HEK293 (cell line): Measurements from ENCODE around the gene RASL10A.
A peak's percentile ranks its signal among the peaks of the same experiment; 100 is the strongest.

Experiments
- CTCF ChIA-PET: fragments of 350-600 bp; formaldehyde crosslinking; extraction: SDS; loops from one replicate; lab custom pipeline; 2021; ENCODE audit warnings: antibody characterized with exemption; lab: Yijun Ruan, JAX
- POLR2A ChIA-PET: fragments of 300-600 bp; formaldehyde crosslinking; extraction: SDS; loops from one replicate; lab custom pipeline; 2020; ENCODE audit warnings: antibody characterized with exemption, inconsistent platforms; lab: Yijun Ruan, JAX
- H3K27ac ChIP-seq: fragments of 200-500 bp; sonication (Bioruptor generic); 2 replicates; pipeline ENCODE4 v1.5.1; 2014; ENCODE audit warnings: low read depth, low read length, control low read depth, inconsistent platforms; ENCODE audit errors: extremely low read depth
- H3K36me3 ChIP-seq, 2 experiments: fragments of 200-500 bp in 1 of 2; sonication (Bioruptor generic) in 1 of 2; 1 replicate in 1 of 2; 2 replicates in 1 of 2; pipeline ENCODE4 v1.5.1; 2014 to 2017; ENCODE audit warnings: inconsistent platforms in 2 of 2, low read length in 2 of 2; ENCODE audit not compliant: control insufficient read depth in 2 of 2, insufficient read depth in 1 of 2
- H3K4me1 ChIP-seq: fragments of 200-500 bp; sonication (Bioruptor generic); 2 replicates; pipeline ENCODE4 v1.5.1; 2014; ENCODE audit warnings: mild to moderate bottlenecking, low read length, inconsistent platforms; ENCODE audit not compliant: control insufficient read depth, insufficient read depth
- H3K4me3 ChIP-seq: 2 replicates; pipeline ENCODE4 v1.5.1; 2011; ENCODE audit warnings: low read depth, mild to moderate bottlenecking, control low read depth, low read length, moderate library complexity
- H3K9me3 ChIP-seq: fragments of 200-500 bp; sonication (Bioruptor generic); 2 replicates; pipeline ENCODE4 v1.5.1; 2014; ENCODE audit warnings: low read depth, low read length, inconsistent platforms; ENCODE audit not compliant: control insufficient read depth, insufficient read depth
- BCL11B ChIP-seq: fragments of 450-650 bp; formaldehyde crosslinking; IDR thresholded peaks from 2 replicates; pipeline ENCODE4 v1.5.1; 2016; ENCODE audit warnings: low read depth, missing biosample characterization, missing genetic modification characterization
- GLIS2 ChIP-seq: fragments of 450-650 bp; formaldehyde crosslinking; IDR thresholded peaks from 2 replicates; pipeline ENCODE4 v1.5.1; 2016; ENCODE audit warnings: missing biosample characterization, missing genetic modification characterization
- HIC1 ChIP-seq: fragments of 450-650 bp; formaldehyde crosslinking; IDR thresholded peaks from 2 replicates; pipeline ENCODE4 v1.5.1; 2016; ENCODE audit warnings: missing biosample characterization, missing genetic modification characterization
- KLF1 ChIP-seq: fragments of 450-650 bp; formaldehyde crosslinking; IDR thresholded peaks from 2 replicates; pipeline ENCODE4 v1.5.1; 2016; ENCODE audit warnings: missing biosample characterization, missing genetic modification characterization
- KLF7 ChIP-seq: fragments of 450-650 bp; formaldehyde crosslinking; IDR thresholded peaks from 2 replicates; pipeline ENCODE4 v1.5.1; 2016; ENCODE audit warnings: missing biosample characterization, missing genetic modification characterization, borderline replicate concordance
- RBAK ChIP-seq: fragments of 450-650 bp; formaldehyde crosslinking; IDR thresholded peaks from 2 replicates; pipeline ENCODE4 v1.5.1; 2016; ENCODE audit warnings: missing biosample characterization, missing genetic modification characterization
- SP2 ChIP-seq: fragments of 450-650 bp; formaldehyde crosslinking; IDR thresholded peaks from 2 replicates; pipeline ENCODE4 v1.5.1; 2016; ENCODE audit warnings: missing biosample characterization, missing genetic modification characterization
- ZBTB20 ChIP-seq: fragments of 450-650 bp; formaldehyde crosslinking; IDR thresholded peaks from 2 replicates; pipeline ENCODE4 v1.5.1; 2016; ENCODE audit warnings: missing biosample characterization, missing genetic modification characterization
- ZBTB48 ChIP-seq: fragments of 450-650 bp; formaldehyde crosslinking; IDR thresholded peaks from 2 replicates; pipeline ENCODE4 v1.5.1; 2016; ENCODE audit warnings: missing biosample characterization, missing genetic modification characterization
- ZBTB49 ChIP-seq: fragments of 450-650 bp; formaldehyde crosslinking; IDR thresholded peaks from 2 replicates; pipeline ENCODE4 v1.5.1; 2016; ENCODE audit warnings: missing biosample characterization, missing genetic modification characterization, low read depth
- ZFHX2 ChIP-seq: fragments of 450-650 bp; formaldehyde crosslinking; conservative IDR thresholded peaks from 2 replicates; pipeline ENCODE4 v1.5.1; 2016; ENCODE audit warnings: missing biosample characterization, missing genetic modification characterization
- ZIC2 ChIP-seq: fragments of 450-650 bp; formaldehyde crosslinking; IDR thresholded peaks from 2 replicates; pipeline ENCODE4 v1.5.1; 2016; ENCODE audit warnings: missing biosample characterization, missing genetic modification characterization
- ZNF146 ChIP-seq: fragments of 450-650 bp; formaldehyde crosslinking; IDR thresholded peaks from 2 replicates; pipeline ENCODE4 v1.5.1; 2016; ENCODE audit warnings: missing biosample characterization, missing genetic modification characterization
- ZNF184 ChIP-seq: fragments of 450-650 bp; IDR thresholded peaks from 2 replicates; pipeline ENCODE4 v1.5.1; 2018; ENCODE audit warnings: missing biosample characterization, mild to moderate bottlenecking, missing genetic modification characterization
- ZNF214 ChIP-seq: fragments of 450-650 bp; formaldehyde crosslinking; IDR thresholded peaks from 2 replicates; pipeline ENCODE4 v1.5.1; 2017; ENCODE audit warnings: missing biosample characterization, mild to moderate bottlenecking, missing genetic modification characterization, borderline replicate concordance
- ZNF366 ChIP-seq: fragments of 450-650 bp; formaldehyde crosslinking; conservative IDR thresholded peaks from 2 replicates; pipeline ENCODE4 v1.5.1; 2016; ENCODE audit warnings: missing biosample characterization, missing genetic modification characterization
- ZNF423 ChIP-seq: fragments of 450-650 bp; formaldehyde crosslinking; IDR thresholded peaks from 2 replicates; pipeline ENCODE4 v1.5.1; 2016; ENCODE audit warnings: missing biosample characterization, missing genetic modification characterization
- ZNF600 ChIP-seq: fragments of 450-650 bp; formaldehyde crosslinking; IDR thresholded peaks from 2 replicates; pipeline ENCODE4 v1.5.1; 2016; ENCODE audit warnings: missing biosample characterization, missing genetic modification characterization
- ZNF624 ChIP-seq: fragments of 450-650 bp; formaldehyde crosslinking; IDR thresholded peaks from 2 replicates; pipeline ENCODE4 v1.5.1; 2017; ENCODE audit warnings: missing biosample characterization, missing genetic modification characterization
- ZNF658 ChIP-seq: fragments of 450-650 bp; formaldehyde crosslinking; IDR thresholded peaks from 2 replicates; pipeline ENCODE4; 2016; ENCODE audit warnings: missing biosample characterization, missing genetic modification characterization
- ZNF830 ChIP-seq: fragments of 450-650 bp; IDR thresholded peaks from 2 replicates; pipeline ENCODE4 v1.5.0; 2018; ENCODE audit warnings: missing biosample characterization, missing genetic modification characterization, low read depth, mild to moderate bottlenecking, moderate library complexity
- TF ChIP-seq, protein P1 (sequence below): fragments of 450-650 bp; formaldehyde crosslinking; IDR thresholded peaks from 2 replicates; pipeline ENCODE4 v1.5.1; 2017; ENCODE audit warnings: missing biosample characterization, missing genetic modification characterization
- TF ChIP-seq, protein P2 (sequence below): fragments of 450-650 bp; formaldehyde crosslinking; IDR thresholded peaks from 2 replicates; pipeline ENCODE4 v1.5.1; 2016; ENCODE audit warnings: missing biosample characterization, missing genetic modification characterization
- TF ChIP-seq, protein P3 (sequence below): fragments of 450-650 bp; formaldehyde crosslinking; IDR thresholded peaks from 2 replicates; pipeline ENCODE4 v1.5.1; 2016; ENCODE audit warnings: missing biosample characterization, missing genetic modification characterization

Gene RASL10A

DNA sequence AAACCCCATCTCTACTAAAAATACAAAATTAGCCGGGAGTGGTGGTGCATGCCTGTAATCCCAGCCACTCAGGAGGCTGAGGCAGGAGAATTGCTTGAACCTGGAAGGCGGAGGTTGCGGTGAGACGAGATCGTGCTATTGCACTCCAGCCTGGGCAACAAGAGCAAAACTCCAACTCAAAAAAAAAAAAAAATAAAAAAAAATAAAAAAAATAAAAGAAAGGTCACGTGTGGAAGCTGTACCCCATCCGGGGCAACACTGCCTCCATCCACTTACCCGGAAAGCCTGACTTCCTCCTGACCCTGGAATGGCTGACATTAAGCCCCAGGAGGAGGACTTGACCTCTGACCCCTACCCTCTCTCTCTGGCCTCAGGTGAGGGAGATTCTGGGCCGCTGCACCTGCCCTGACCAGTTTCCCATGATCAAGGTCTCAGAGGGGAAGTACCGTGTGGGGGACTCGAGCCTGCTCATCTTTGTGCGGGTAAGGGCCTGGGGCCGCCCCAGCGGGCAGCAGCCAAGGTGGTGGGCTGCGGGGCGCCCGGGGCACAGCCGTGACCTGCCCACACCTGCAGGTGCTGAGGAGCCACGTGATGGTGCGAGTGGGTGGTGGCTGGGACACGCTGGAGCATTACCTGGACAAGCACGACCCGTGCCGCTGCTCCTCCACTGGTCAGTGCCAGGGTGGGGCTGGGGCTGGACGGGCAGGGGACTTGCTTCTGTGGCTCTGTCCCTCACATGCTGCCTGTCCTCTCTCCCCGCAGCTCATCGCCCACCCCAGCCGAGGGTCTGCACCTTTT lies 5.2 kb downstream of the RASL10A start (continued):
- TF ChIP-seq ZNF423 (tag by site-specific recombination) (no peak), ZNF146 (tag by site-specific recombination) (no peak), BCL11B (tag by site-specific recombination) (0 out of 2 replicates have a peak, but pooled peaks have one; percentile 21), ZNF214 (tag by site-specific recombination) (no peak)

DNA sequence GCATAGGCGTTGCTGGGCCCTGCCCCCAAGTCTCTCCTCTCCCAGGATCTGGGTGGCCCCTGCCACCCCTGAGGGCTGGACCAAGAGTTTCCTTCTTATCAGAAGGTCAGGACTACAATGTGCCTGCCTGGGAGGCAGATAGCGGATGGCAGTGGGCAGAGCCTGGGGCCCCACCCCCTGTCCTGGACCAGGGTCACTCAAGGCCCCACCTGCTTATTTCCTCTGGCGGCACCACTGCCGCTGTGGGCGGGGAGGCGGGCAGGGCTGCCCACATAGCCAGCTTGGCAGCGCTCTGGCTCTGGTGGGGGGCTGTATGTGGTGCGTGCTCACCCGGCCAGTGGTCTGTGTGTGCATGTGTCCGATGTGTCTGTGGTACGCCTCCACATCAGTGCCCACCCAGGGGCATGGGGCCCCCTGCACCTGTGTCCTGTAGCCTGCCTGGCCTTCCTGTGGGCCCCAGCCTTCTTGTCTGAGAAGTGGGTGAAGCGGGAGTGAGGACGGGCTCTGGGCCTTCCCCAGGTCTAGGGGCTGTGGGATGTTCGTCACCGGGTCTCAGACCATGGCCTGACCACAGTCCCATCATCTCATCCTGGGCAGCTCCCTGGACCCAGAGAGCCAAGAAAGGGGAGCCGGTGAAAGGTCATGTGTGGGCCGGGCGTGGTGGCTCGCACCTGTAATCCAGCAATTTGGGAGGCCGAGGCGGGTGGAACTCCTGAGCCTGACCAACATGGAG lies 6.0 kb downstream of the RASL10A start:
- POLR2A ChIA-PET = interaction anchor here (0.5 kb wide), 1 partner anchor 244 kb away, joined by 5 read pairs; the partner anchor contains the start of gene THOC5
- Histone ChIP-seq H3K36me3 (no peaks in the 10 kb centered on the region), H3K4me1 (peaks cover 8% of the 10 kb centered on the region), H3K9me3 (no peaks in the 10 kb centered on the region), H3K27ac (no peak overlapping the region), H3K4me3 (no peak overlapping the region)
- CTCF ChIA-PET = no interaction called here
- TF ChIP-seq GLIS2 (tag by site-specific recombination) = peak; percentile 36; the same call in 1 of the 2 replicates
- TF ChIP-seq HIC1 (tag by site-specific recombination) = peak; percentile 88
- no peak for TF ChIP-seq ZNF366 (tag by site-specific recombination)
- TF ChIP-seq ZNF830 (tag by site-specific recombination) = no peak
- no peak for TF ChIP-seq ZBTB49 (tag by site-specific recombination)
- TF ChIP-seq ZFHX2 (tag by site-specific recombination) = peak; percentile 88
- TF ChIP-seq KLF7 (tag by site-specific recombination) = no peak
- no peak for TF ChIP-seq ZNF600 (tag by site-specific recombination)
- TF ChIP-seq, protein P1, sequence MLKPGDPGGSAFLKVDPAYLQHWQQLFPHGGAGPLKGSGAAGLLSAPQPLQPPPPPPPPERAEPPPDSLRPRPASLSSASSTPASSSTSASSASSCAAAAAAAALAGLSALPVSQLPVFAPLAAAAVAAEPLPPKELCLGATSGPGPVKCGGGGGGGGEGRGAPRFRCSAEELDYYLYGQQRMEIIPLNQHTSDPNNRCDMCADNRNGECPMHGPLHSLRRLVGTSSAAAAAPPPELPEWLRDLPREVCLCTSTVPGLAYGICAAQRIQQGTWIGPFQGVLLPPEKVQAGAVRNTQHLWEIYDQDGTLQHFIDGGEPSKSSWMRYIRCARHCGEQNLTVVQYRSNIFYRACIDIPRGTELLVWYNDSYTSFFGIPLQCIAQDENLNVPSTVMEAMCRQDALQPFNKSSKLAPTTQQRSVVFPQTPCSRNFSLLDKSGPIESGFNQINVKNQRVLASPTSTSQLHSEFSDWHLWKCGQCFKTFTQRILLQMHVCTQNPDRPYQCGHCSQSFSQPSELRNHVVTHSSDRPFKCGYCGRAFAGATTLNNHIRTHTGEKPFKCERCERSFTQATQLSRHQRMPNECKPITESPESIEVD (tag by site-specific recombination) = no peak
- no peak for TF ChIP-seq ZNF658 (tag by site-specific recombination)
- TF ChIP-seq, protein P2, sequence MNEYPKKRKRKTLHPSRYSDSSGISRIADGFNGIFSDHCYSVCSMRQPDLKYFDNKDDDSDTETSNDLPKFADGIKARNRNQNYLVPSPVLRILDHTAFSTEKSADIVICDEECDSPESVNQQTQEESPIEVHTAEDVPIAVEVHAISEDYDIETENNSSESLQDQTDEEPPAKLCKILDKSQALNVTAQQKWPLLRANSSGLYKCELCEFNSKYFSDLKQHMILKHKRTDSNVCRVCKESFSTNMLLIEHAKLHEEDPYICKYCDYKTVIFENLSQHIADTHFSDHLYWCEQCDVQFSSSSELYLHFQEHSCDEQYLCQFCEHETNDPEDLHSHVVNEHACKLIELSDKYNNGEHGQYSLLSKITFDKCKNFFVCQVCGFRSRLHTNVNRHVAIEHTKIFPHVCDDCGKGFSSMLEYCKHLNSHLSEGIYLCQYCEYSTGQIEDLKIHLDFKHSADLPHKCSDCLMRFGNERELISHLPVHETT = no peak
- peak; percentile 50 for TF ChIP-seq SP2 (tag by site-specific recombination)
- TF ChIP-seq, protein P3, sequence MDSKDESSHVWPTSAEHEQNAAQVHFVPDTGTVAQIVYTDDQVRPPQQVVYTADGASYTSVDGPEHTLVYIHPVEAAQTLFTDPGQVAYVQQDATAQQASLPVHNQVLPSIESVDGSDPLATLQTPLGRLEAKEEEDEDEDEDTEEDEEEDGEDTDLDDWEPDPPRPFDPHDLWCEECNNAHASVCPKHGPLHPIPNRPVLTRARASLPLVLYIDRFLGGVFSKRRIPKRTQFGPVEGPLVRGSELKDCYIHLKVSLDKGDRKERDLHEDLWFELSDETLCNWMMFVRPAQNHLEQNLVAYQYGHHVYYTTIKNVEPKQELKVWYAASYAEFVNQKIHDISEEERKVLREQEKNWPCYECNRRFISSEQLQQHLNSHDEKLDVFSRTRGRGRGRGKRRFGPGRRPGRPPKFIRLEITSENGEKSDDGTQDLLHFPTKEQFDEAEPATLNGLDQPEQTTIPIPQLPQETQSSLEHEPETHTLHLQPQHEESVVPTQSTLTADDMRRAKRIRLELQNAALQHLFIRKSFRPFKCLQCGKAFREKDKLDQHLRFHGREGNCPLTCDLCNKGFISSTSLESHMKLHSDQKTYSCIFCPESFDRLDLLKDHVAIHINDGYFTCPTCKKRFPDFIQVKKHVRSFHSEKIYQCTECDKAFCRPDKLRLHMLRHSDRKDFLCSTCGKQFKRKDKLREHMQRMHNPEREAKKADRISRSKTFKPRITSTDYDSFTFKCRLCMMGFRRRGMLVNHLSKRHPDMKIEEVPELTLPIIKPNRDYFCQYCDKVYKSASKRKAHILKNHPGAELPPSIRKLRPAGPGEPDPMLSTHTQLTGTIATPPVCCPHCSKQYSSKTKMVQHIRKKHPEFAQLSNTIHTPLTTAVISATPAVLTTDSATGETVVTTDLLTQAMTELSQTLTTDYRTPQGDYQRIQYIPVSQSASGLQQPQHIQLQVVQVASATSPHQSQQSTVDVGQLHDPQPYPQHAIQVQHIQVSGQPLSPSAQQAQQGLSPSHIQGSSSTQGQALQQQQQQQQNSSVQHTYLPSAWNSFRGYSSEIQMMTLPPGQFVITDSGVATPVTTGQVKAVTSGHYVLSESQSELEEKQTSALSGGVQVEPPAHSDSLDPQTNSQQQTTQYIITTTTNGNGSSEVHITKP (tag by site-specific recombination) = 0 out of 2 replicates have a peak, but pooled peaks have one; percentile 5
- no peak for TF ChIP-seq ZBTB48
- no peak for TF ChIP-seq ZNF624 (tag by site-specific recombination)
- TF ChIP-seq ZNF184 = no peak
- TF ChIP-seq RBAK (tag by site-specific recombination) = no peak
- peak; percentile 46 for TF ChIP-seq ZBTB20 (tag by site-specific recombination)
- TF ChIP-seq ZIC2 (tag by site-specific recombination) = no peak
- peak; percentile 58 for TF ChIP-seq KLF1 (tag by site-specific recombination)
